SHP77 (cell line): ENCODE results near the gene APH1A.
"Not testable (repeated sequence)": the region's sequence is repeated elsewhere in the genome, so short reads cannot be mapped to it uniquely, and the experiment has no call there.

Experiments
- DNase-seq, 2 experiments: peaks; one replicate each; lab custom pipeline; 2025; lab: John Stamatoyannopoulos, UW

APH1A gene

DNA sequence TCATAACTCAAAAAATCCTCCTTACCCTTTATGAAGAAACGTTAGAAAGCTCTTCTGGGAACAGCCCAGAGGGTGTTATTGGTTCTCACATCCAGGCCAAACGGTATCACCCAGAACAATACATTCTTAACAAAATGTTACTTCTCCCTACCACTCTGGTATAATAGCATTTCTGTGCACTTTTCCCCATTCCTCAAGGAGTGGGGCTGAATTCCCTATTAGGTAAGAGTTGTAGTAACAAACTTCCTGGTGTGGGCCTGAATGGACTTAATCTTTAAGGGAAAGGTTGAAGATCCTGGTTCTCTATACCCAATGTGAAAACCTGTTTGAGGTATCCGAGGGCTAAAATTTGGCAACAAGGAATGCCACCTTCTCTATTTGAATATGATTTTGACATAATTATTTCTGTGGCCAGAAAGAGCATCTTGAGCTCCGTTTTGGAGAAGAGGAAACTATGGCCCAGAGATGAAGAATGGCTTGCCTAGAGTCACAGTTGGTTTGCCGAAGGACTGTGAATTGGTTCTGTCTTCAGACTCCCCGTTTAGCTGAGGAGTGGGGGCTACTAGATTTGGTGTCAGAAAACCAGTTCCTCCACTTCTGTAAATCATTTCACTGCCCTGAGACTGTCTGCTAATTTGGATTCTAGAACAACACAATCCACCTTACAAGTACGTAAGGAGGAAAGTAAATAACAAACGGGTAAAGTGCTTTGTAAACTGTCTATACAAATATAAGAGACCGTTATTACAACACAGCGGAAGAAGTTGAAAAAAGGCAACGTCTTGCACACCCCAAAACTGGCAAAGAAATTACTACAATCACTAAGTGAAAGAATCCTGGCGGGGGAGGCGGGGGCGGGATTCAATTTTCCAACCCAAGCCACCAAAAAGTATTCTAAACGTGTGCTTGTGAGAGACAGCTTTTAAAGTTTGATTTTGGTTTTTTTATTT lies 35.2 kb downstream of the APH1A start:
- no peak for DNase-seq

DNA sequence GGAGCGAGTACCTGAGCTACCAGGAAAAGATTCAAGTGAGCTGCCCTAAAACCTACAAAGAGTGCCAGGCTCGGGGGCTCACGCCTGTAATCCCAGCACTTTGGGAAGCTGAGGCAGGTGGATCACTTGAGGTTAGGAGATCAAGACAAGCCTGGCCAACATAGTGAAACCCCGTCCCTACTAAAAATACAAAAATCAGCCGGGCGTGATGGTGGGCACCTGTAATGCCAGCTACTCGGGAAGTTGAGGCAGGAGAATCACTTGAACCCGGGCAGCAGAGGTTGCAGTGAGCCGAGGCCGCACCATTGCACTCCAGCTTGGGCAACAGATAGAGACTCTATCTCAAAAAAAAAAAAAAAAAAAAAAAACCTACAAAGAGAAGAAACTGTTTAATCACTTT lies 35.9 kb downstream of the APH1A start:
- not testable (repeated sequence) for DNase-seq

- not testable (repeated sequence) for DNase-seq
Observed at GRCh38 chr1:150228246-150228645, 40.6 kb downstream of the APH1A start.

- no peak for DNase-seq
Observed at GRCh38 chr1:150227228-150227627, 41.6 kb downstream of the APH1A start.

DNA sequence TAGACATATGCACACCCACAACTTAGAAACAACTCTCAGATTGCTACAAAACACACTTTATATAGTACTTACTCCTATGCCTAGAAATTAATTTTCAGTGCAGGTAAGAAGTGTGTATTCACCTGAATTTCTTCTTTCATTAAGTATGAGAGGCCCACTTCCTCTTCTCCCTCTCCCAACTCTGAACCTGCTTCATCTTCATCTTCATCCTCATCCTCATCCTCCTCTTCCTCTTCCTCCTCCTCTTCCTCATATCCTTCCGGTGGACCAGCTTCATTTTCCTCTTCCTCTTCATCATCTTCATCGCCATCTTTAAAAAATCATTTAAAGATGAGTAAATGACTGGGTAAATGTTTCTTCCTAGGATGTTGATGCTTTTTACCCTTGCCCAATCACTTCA lies 42.3 kb downstream of the APH1A start:
- DNase-seq: no peak

DNA sequence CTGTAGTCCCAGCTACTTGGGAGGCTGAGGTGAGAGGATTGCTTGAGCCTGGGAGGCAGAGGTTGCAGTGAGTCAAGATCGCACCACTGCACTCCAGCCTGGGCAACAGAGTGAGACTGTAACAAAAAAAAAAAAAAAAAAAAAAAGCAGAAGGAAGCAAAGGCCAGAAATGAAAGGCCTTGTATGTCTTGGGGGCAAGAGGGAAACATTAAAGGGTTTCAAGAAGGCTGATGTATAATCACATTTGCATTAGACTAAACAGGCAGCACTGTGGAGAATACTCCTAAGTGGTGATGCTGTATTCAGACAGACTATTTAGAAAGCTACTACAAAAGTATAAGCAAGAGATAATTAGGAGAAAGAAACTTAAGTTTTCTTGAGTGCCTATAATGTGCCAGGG lies 43.3 kb downstream of the APH1A start:
- no peak for DNase-seq

GRCh38 chr1:150224983-150225382 lies 43.8 kb downstream of the APH1A start:
- DNase-seq: no peak

DNA sequence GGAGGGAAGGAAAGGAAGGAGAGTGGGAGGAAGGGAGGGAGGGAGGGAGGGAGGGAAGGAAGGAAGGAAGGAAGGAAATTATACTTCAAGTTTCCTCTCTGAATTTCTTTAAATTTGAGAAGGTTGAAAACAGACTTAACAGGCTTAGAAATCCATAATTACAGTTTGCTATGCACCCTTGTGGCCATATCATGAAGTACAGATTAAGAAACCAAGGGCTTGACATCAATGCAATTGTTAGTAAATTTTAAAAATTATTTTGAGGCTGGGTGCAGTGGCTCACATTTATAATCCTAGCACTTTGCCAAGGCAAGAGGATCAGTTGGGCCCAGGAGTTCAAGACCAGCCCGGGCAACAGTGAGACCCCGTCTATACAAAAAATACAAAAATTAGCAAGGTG lies 47.3 kb downstream of the APH1A start:
- no peak for DNase-seq

DNA sequence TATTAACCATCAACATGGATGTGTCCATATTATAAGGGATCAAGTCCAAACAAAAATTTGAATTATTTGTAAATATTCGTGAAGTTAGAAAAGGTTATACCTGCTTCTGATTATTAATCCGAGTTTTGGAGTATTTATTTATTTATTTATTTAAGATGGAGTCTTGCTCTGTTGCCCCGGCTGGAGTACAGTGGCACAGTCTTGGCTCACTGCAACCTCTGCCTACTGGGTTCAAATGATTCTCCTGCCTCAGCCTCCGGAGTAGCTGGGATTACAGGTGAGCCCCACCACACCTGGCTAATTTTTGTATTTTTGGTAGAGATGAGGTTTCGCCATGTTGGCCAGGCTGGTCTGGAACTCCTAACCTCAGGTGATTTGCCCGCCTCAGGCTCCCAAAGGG lies 53.0 kb downstream of the APH1A start:
- DNase-seq: not testable (repeated sequence)
